ENCODE data around the gene INSC.

Gene INSC

GRCh38 chr11:15150507-15150906, 35.8 kb downstream of the INSC start:
- no peak for DNase-seq

DNA sequence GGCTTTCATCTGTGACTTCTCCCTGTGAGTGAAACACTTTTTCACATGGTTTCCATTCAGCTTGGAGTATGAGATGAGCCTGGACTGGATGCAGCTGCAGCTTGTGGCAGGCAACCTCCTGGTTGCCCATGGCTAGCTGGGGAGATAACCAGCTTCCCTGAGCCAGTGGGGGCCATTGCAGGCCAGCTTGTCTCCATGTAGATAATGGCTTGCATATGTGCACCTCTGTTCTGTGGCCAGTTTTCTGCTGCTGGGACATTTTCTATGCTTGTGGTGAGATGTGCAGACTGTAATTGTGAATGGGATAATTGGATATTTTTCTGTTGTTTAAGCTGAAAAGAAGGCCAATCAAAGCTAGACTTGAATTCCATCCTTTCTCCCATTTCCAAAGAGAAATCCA, 38.5 kb downstream of the INSC start:
- no peak for DNase-seq

DNA sequence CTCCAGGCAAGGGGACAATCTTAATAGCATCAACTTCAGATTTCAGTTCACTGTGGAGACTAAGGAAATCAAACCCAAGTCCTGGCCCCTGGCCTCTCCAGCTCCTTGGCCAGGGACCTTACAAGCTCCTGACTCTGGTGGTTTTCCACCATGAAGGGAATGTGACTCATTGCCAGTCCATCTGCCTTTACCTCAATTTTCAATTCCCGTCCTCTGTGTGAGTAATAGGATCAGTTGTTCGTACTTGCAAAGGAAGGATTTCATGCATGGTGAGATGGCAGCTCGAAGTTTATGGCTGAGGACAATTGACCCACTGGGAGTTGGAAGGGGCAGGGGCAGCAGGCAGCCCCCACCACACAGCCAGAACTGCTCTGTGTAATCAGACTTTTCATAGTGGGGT, 42.5 kb downstream of the INSC start:
- DNase-seq, result no peak

DNA sequence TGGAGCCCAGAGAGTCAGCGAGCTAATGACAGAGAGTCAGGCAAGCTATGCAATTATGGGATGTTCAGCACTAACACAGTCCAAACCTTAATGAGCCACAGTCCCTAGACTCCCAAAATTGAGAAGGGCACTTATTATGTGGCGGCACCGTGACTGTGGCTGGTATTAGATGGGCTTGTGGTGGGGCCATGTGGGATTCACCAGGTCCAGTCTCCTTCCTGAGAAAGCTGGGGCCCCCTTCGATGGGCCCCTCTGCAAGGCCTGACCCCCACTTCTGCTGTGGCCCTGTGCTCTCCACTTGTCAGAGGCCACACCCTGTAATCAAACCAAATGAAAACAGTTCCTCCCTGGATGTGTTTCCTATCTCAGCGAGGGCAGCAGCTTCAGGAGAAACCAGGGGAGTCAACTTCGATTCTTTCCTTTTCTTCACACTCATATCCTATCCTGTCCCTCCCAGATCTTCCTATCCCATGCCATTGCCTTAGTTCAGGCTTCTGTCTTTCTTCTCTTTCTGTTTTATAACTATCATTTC, 42.9 kb downstream of the INSC start:
- no peak for DNase-seq

GRCh38 chr11:15158351-15159015, 43.8 kb downstream of the INSC start:
- no peak for DNase-seq

- no peak for DNase-seq
Measured at GRCh38 chr11:15159085-15159484, 44.4 kb downstream of the INSC start.

GRCh38 chr11:15161790-15162189, 47.1 kb downstream of the INSC start:
- DNase-seq, result no peak

DNA sequence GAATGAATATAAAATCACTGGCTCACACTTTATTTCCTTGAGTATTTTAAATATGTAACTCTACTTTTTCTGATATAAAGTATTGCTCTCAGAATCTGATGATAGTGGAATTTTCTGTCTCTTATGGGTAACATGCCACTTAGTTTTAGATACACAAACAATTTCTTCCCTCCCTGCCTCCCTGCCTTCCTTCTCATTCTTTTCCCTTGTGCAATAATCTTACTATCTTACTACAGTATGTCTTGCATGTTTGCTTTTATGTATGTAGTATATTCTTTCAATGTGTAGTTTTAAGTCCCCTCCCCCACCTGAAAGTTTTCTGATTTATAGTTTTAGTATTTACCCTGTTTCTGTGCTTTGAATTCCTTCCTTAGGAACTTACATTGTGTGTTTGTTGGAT, 48.4 kb downstream of the INSC start:
- no peak for DNase-seq

- no peak for DNase-seq
Measured at GRCh38 chr11:15166204-15166603, 51.5 kb downstream of the INSC start.

GRCh38 chr11:15169815-15170551, 55.3 kb downstream of the INSC start:
- no peak for DNase-seq

- no peak for DNase-seq
Measured at GRCh38 chr11:15170698-15171097, 56.0 kb downstream of the INSC start.

DNA sequence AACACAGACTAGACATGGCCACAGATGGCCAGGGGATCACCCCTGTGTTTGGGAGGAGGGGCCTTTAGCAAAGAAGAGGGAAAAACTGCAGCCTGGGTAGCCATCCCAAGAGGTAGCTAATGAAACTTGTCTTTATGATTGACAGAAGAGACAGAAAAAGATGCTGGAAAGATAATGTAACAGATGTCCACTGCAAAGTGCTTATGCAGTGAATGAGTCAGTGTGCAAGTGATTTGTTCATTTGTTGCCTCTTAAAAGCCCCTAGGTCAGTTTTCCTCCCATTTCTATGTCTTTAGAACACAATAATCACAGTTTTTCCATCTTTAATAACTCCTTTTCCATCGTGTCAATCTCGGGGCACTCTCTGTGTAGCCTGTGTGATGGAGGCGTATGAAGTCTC, 57.2 kb downstream of the INSC start:
- no peak for DNase-seq

- DNase-seq, result no peak
Measured at GRCh38 chr11:15175831-15176230, 61.1 kb downstream of the INSC start.

DNA sequence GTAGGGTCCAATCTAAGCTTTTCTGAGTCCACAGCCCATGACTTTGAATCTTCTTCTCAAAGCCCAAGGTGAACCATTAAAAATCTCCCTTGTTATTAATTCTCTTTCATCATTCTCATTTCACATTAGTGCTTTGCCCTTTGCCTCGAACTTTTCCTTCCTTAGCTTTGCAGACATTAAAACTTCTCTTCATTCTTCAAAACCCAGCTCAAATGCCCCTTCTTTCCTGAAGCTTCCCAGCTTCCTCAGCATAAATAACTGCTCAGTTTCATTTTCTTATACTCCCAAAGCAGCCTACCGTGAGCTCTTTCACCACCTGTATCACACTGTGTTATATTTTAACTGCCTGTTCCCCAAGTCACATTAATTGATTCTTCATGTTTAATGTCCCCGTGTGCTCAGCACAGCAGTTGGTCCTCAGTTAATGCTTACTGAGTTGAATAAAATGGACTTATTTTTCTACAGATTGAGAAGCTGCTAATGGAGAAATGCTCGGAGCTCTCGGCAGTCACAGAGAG, 62.0 kb downstream of the INSC start:
- DNase-seq, result no peak

- DNase-seq, result no peak
Measured at GRCh38 chr11:15177491-15177890, 62.8 kb downstream of the INSC start.

GRCh38 chr11:15178214-15178613, 63.5 kb downstream of the INSC start:
- no peak for DNase-seq

- no peak for DNase-seq
Measured at GRCh38 chr11:15179167-15179566, 64.4 kb downstream of the INSC start.

- DNase-seq, result no peak
Measured at GRCh38 chr11:15180212-15180792, 65.6 kb downstream of the INSC start.

DNA sequence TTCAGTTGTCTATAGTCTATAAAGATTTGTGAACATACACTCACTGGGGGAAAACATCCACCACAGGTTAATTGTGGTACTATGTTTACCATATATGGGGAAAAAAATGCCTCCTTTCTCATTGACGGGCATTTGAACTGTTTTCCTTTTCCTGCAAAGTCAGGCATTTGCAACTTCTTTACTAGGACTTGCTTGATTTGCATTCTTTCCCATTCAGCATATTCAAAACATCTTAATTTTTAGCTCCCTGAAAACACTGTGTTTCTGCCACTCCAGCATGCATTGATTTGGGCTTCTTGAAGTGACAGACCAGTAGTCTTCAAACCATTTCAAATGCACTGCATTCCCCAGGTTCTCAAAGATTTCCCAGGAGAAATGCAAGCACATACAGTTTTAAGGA, 67.6 kb downstream of the INSC start:
- DNase-seq, result no peak

GRCh38 chr11:15185021-15185420, 70.3 kb downstream of the INSC start:
- no peak for DNase-seq

DNA sequence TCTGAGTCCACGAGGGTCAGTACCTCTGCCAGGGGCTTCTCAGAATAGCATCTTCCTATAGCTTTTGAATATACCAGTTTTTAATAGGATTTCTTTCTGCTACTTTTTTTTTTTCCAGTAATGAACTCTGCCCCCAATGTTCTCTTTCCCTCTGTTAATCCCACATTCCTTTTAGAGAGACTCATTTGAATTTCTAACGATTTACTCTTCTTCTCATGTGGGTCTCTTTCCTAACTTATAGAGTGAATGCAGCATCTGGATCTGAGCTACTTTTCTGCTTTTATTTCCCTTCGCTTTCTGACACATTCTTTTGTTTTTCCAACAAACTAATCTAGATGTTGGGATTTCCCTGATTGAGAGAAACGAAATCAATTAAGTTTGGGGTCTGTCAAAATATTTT, 71.4 kb downstream of the INSC start:
- DNase-seq, result no peak

DNA sequence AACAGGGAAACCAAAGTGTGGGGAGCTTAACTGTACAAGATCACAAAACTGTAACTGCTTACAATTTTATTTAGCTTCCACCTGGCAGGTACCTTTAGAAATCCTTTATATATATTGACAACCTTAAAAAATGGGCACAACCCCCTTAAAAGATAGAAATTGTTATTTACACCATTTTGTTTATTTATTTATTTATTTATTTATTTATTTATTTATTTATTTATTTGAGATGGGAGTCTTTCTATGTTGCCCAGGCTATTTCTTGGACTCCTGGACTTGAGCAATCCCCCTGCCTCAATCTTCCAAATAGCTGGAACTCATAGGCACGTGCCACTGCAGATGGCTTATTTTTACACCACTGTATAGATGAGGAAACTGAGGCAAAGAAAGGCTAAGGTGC, 74.5 kb downstream of the INSC start:
- DNase-seq, result no peak

- no peak for DNase-seq
Measured at GRCh38 chr11:15189641-15190365, 75.1 kb downstream of the INSC start.
